Naive thymus-derived CD8-positive, alpha-beta T cell (primary cell): Measurements from ENCODE around the gene IL17RB. TPM values are rescaled to one million over a fixed set of nuclear protein-coding genes. Genes with fewer than 3 reads are reported as not detected.
A peak's percentile ranks its signal among the peaks of the same experiment; 100 is the strongest.

ENCODE experiments used
- ATAC-seq, 2 donors: fragments of 150-1000 bp; cut with Tn5 transposase in 1 of 2; sonication (Bioruptor Pico), chemical (Tn5 transposase) in 1 of 2; 1 replicate in 1 of 2; 2 replicates in 1 of 2; pipeline ENCODE4 v1.10.0; 2021; ENCODE audit warnings: mild to moderate bottlenecking in 2 of 2, moderate library complexity in 2 of 2
- POLR2A ChIA-PET: fragments of 350-600 bp; sonication (Branson Sonifier 250); formaldehyde crosslinking; loops from one replicate; lab custom pipeline; 2021; ENCODE audit warnings: antibody characterized with exemption; lab: Charles Lee
- DNase-seq, 10 donors: peaks; one replicate each; pipeline versions ENCODE4 v3.0.0 to v3.0.0-alpha.2; 2020 to 2022
- H3K27ac Mint-ChIP-seq, 10 donors: one replicate each; pipeline ENCODE4 v1.8.0; 2020 to 2022; ENCODE audit warnings: mild to moderate bottlenecking in 10 of 10, mixed read lengths in 10 of 10, moderate library complexity in 4 of 10, inconsistent platforms in 1 of 10
- H3K27me3 Mint-ChIP-seq, 5 donors: one replicate each; pipeline ENCODE4 v1.8.0; 2021 to 2022; ENCODE audit warnings: mixed read lengths in 5 of 5
- H3K36me3 Mint-ChIP-seq, 3 donors: one replicate each; pipeline ENCODE4 v1.8.0; 2020 to 2022; ENCODE audit warnings: mixed read lengths in 3 of 3, mild to moderate bottlenecking in 2 of 3, inconsistent platforms in 1 of 3
- H3K4me1 Mint-ChIP-seq, 4 donors: one replicate each; pipeline ENCODE4 v1.8.0; 2021 to 2022; ENCODE audit warnings: mixed read lengths in 4 of 4
- H3K4me3 Mint-ChIP-seq, 10 donors: one replicate each; pipeline ENCODE4 v1.8.0; 2020 to 2022; ENCODE audit warnings: mild to moderate bottlenecking in 10 of 10, mixed read lengths in 10 of 10, moderate library complexity in 6 of 10, inconsistent platforms in 1 of 10
- H3K9me3 Mint-ChIP-seq, 9 donors: one replicate each; pipeline ENCODE4 v1.8.0; 2020 to 2022; ENCODE audit warnings: mixed read lengths in 9 of 9, mild to moderate bottlenecking in 3 of 9, inconsistent platforms in 1 of 9, moderate library complexity in 1 of 9
- polyA plus RNA-seq, 3 donors: library from polyadenylated mRNA; unstranded; fragments of 300-500 nt; fragmentation: Illumina TruSeq; gene quantifications; one replicate each; pipeline ENCODE4 v1.2.3, GENCODE V29; 2021
- total RNA-seq, 8 experiments: library from RNA in 2 of 8; stranded (reverse) in 2 of 8; gene quantifications; one replicate each; pipeline ENCODE4 v1.2.3 and lab custom pipeline; 2021 to 2026

Gene IL17RB
- total and polyA plus RNA-seq, 5 experiments from 2014 or later = 0.30 to 0.50 (median 0.49) TPM; not detected in 2

- H3K9me3 Mint-ChIP-seq = no peaks in the 10 kb centered on the region
- no peak overlapping the region for H3K4me3 Mint-ChIP-seq
- H3K36me3 Mint-ChIP-seq = no peaks in the 10 kb centered on the region
- DNase-seq = no peak
- no peaks in the 10 kb centered on the region for H3K4me1 Mint-ChIP-seq
- peaks cover 3 to 20% (median 8%) of the 10 kb centered on the region in 5 donors for H3K27me3 Mint-ChIP-seq
- POLR2A ChIA-PET = no interaction called here
- no peak for ATAC-seq
- no peak overlapping the region for H3K27ac Mint-ChIP-seq
These were observed 39.9 kb upstream of the IL17RB start for GRCh38 chr3:53806182-53807116.

DNA sequence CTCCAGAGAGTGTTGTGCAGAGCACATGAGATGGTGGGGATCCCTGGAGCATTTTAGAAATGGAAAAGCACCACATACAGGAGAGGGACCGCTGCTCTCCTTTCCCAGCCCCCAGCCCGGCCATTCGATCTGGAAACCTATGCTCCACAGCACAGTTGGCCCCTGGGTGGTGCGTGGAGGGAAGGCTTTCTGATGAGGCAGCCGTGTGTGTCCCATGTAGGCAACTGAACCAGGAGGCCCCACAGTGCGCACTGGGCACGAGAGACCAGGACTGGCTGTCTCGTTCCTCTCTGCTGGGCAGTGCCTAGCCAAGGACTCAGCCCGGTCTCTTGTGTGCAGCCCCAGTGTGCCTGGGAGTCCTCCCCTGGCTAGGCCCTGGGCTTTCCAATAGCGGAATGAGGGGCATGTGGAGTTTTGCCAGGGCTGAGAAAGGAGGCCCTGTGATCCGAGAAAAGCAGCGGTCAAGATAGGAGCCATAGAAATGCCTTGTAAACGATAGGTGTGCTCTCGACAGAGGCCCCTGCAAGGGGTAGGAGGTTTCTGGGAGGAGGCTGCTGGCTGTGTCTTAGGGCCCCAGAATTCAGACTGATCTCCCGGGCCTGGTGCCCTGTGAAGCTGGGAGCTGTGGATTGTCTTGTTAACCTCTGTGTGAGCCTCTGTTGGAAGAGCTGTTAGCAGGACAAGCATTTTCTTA is 39.1 kb upstream of the IL17RB start:
- no peak overlapping the region for H3K4me3 Mint-ChIP-seq
- H3K36me3 Mint-ChIP-seq = no peaks in the 10 kb centered on the region
- peaks cover 3 to 20% (median 8%) of the 10 kb centered on the region in 5 donors for H3K27me3 Mint-ChIP-seq

GRCh38 chr3:53808496-53808895 is 37.9 kb upstream of the IL17RB start:
- H3K36me3 Mint-ChIP-seq = no peaks in the 10 kb centered on the region
- peaks cover 3 to 20% (median 8%) of the 10 kb centered on the region in 5 donors for H3K27me3 Mint-ChIP-seq
- H3K27ac Mint-ChIP-seq = no peak overlapping the region
- DNase-seq (no peak), ATAC-seq (no peak)
- no peak overlapping the region for H3K4me3 Mint-ChIP-seq
- H3K9me3 Mint-ChIP-seq = no peaks in the 10 kb centered on the region
- no peaks in the 10 kb centered on the region for H3K4me1 Mint-ChIP-seq
- POLR2A ChIA-PET = no interaction called here

More for the DNA sequence above, 39.1 kb upstream of the IL17RB start:
- Mint-ChIP-seq H3K9me3 (no peaks in the 10 kb centered on the region), H3K27ac (no peak overlapping the region), H3K4me1 (no peaks in the 10 kb centered on the region)
- POLR2A ChIA-PET = no interaction called here
- ATAC-seq (no peak), DNase-seq (no peak)

DNA sequence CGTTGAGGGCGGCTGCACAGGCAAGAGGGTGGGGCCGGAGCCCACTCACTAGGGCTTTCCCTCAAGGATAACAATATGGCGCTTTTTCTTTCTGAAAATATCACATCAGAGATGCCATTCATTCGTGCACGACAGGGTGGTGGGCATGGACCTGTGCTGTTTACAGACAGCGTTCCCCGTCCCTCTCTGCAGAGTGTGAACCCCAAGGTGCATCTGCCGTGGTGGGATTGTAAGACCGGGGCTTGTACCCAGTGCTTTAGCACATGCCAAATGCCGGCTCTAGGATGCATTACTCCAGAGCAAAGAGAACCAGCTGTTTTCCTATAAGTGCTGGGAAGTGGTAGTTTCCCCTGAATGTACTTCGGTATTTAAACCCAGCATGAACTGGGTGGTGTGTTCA is 37.1 kb upstream of the IL17RB start:
- Mint-ChIP-seq H3K4me1 (no peaks in the 10 kb centered on the region), H3K27ac (no peak overlapping the region), H3K9me3 (no peaks in the 10 kb centered on the region), H3K27me3 (peaks cover 3 to 20% (median 8%) of the 10 kb centered on the region in 5 donors), H3K4me3 (no peak overlapping the region), H3K36me3 (no peaks in the 10 kb centered on the region)
- DNase-seq = no peak
- POLR2A ChIA-PET = no interaction called here
- no peak for ATAC-seq

- POLR2A ChIA-PET = no interaction called here
- H3K27me3 Mint-ChIP-seq = peaks cover 3 to 20% (median 8%) of the 10 kb centered on the region in 5 donors
- no peaks in the 10 kb centered on the region for H3K9me3 Mint-ChIP-seq
- ATAC-seq (no peak), DNase-seq (no peak)
- H3K4me1 Mint-ChIP-seq = no peaks in the 10 kb centered on the region
- H3K36me3 Mint-ChIP-seq = no peaks in the 10 kb centered on the region
- no peak overlapping the region for H3K27ac Mint-ChIP-seq
- H3K4me3 Mint-ChIP-seq = no peak overlapping the region
These were observed 36.5 kb upstream of the IL17RB start for GRCh38 chr3:53809764-53810400.

DNA sequence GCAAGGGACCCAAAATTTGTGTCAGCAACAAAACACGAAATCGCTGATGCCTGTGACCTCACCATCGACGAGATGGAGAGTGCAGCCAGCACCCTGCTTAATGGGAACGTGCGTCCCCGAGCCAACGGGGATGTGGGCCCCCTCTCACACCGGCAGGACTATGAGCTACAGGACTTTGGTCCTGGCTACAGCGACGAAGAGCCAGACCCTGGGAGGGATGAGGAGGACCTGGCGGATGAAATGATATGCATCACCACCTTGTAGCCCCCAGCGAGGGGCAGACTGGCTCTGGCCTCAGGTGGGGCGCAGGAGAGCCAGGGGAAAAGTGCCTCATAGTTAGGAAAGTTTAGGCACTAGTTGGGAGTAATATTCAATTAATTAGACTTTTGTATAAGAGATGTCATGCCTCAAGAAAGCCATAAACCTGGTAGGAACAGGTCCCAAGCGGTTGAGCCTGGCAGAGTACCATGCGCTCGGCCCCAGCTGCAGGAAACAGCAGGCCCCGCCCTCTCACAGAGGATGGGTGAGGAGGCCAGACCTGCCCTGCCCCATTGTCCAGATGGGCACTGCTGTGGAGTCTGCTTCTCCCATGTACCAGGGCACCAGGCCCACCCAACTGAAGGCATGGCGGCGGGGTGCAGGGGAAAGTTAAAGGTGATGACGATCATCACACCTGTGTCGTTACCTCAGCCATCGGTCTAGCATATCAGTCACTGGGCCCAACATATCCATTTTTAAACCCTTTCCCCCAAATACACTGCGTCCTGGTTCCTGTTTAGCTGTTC is 35.0 kb upstream of the IL17RB start:
- POLR2A ChIA-PET = no interaction called here
- no peak for ATAC-seq
- Mint-ChIP-seq H3K36me3 (no peaks in the 10 kb centered on the region), H3K4me1 (no peaks in the 10 kb centered on the region), H3K27me3 (peaks cover 3 to 18% (median 8%) of the 10 kb centered on the region in 5 donors), H3K9me3 (no peaks in the 10 kb centered on the region), H3K27ac (no peak overlapping the region), H3K4me3 (no peak overlapping the region)
- DNase-seq = no peak

DNA sequence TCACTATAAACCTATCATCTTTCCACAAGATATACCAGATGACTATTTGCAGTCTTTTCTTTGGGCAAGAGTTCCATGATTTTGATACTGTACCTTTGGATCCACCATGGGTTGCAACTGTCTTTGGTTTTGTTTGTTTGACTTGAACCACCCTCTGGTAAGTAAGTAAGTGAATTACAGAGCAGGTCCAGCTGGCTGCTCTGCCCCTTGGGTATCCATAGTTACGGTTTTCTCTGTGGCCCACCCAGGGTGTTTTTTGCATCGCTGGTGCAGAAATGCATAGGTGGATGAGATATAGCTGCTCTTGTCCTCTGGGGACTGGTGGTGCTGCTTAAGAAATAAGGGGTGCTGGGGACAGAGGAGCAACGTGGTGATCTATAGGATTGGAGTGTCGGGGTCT is 33.9 kb upstream of the IL17RB start:
- Mint-ChIP-seq H3K9me3 (no peaks in the 10 kb centered on the region), H3K36me3 (no peaks in the 10 kb centered on the region), H3K27ac (peak overlapping the region in 1 of 10 donors; percentile 71), H3K4me3 (no peak overlapping the region), H3K27me3 (peaks cover 0 to 9% (median 8%) of the 10 kb centered on the region in 5 donors), H3K4me1 (no peaks in the 10 kb centered on the region)
- POLR2A ChIA-PET = no interaction called here
- ATAC-seq = no peak
- no peak for DNase-seq

- POLR2A ChIA-PET = no interaction called here
- no peaks in the 10 kb centered on the region for H3K36me3 Mint-ChIP-seq
- H3K9me3 Mint-ChIP-seq = no peaks in the 10 kb centered on the region
- no peak overlapping the region for H3K4me3 Mint-ChIP-seq
- ATAC-seq (no peak), DNase-seq (no peak)
- peaks cover 0 to 16% (median 8%) of the 10 kb centered on the region in 5 donors for H3K27me3 Mint-ChIP-seq
- H3K27ac Mint-ChIP-seq = no peak overlapping the region
- H3K4me1 Mint-ChIP-seq = no peaks in the 10 kb centered on the region
These were observed 33.1 kb upstream of the IL17RB start for GRCh38 chr3:53813229-53813628.

- H3K9me3 Mint-ChIP-seq = no peaks in the 10 kb centered on the region
- H3K27me3 Mint-ChIP-seq = peaks cover 0 to 10% (median 2%) of the 10 kb centered on the region in 5 donors
- H3K4me1 Mint-ChIP-seq = no peaks in the 10 kb centered on the region
- ATAC-seq = no peak
- H3K36me3 Mint-ChIP-seq = no peaks in the 10 kb centered on the region
- POLR2A ChIA-PET = no interaction called here
- no peak overlapping the region for H3K4me3 Mint-ChIP-seq
- no peak for DNase-seq
- no peak overlapping the region for H3K27ac Mint-ChIP-seq
These were observed 32.5 kb upstream of the IL17RB start for GRCh38 chr3:53813876-53814275.

DNA sequence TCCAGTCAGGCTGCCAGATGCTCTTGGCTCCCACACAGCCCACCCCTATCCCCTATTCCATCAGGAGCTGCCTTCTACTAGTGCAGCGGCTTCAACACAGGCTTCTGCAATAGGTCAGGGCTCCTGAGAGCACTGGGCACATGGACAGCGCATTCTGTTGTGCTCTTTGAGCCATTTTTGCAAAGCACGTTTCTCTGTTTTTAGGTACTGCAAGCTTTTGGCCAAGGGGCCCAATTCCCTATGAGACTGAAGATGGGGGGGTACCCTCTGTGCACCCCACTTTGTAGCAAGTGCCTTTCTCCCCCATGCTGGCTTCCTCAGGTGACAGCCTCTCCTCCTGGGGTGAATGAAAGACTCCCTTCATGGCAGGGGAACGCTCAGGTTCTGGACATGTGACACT is 31.3 kb upstream of the IL17RB start:
- POLR2A ChIA-PET = no interaction called here
- no peak overlapping the region for H3K4me3 Mint-ChIP-seq
- H3K9me3 Mint-ChIP-seq = no peaks in the 10 kb centered on the region
- no peaks in the 10 kb centered on the region for H3K36me3 Mint-ChIP-seq
- DNase-seq (no peak), ATAC-seq (no peak)
- peaks cover 0 to 10% (median 0%) of the 10 kb centered on the region in 5 donors for H3K27me3 Mint-ChIP-seq
- H3K27ac Mint-ChIP-seq = peak overlapping the region in 1 of 10 donors; percentile 9
- H3K4me1 Mint-ChIP-seq = no peaks in the 10 kb centered on the region

DNA sequence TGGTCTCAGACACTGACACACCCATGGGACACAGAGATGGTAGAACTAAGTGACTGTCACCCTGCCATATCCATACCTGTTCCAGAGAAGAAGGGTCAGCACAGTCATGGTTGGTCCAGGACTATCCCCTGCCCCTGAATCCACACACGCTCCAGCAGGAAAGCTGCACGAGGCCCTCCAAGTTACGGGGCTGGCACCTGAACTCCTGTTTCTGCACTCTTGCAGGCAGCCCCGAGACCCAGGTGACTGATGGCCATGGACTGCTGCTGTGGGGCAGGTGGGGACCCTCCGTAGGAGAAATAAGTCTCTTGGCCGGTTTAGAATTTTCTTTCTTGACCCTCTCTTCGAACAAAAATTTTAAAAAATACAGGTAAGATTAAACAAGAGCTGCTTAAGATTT is 30.7 kb upstream of the IL17RB start:
- peaks cover 0 to 10% (median 0%) of the 10 kb centered on the region in 5 donors for H3K27me3 Mint-ChIP-seq
- no peaks in the 10 kb centered on the region for H3K36me3 Mint-ChIP-seq
- no peaks in the 10 kb centered on the region for H3K9me3 Mint-ChIP-seq
- no peaks in the 10 kb centered on the region for H3K4me1 Mint-ChIP-seq
- H3K4me3 Mint-ChIP-seq = no peak overlapping the region
- H3K27ac Mint-ChIP-seq = peak overlapping the region in 1 of 10 donors; percentile 9
- ATAC-seq = no peak
- POLR2A ChIA-PET = no interaction called here
- no peak for DNase-seq

DNA sequence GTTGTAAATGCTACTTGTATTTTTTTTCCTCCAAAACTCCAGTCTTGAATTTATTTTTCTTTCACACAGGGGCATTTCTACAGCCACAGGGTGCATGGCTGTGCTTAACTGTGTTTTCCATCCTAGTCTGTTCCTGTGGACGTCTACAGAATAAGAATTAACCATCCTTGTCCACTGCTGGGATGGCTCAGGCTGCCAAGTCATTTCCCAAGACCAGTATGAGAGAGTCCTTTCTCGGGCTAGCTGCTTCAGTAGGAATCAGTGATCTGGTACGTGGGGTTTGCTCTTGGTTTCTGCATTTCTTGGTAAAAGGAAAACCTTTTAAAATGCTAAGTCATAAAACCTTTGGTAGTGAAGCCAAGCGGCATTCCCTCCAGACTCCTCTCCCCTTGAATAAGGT is 29.9 kb upstream of the IL17RB start:
- Mint-ChIP-seq H3K4me1 (no peaks in the 10 kb centered on the region), H3K36me3 (no peaks in the 10 kb centered on the region), H3K27me3 (peaks cover 0 to 10% (median 0%) of the 10 kb centered on the region in 5 donors), H3K9me3 (no peaks in the 10 kb centered on the region), H3K4me3 (no peak overlapping the region), H3K27ac (no peak overlapping the region)
- POLR2A ChIA-PET = interaction anchor here (0.7 kb wide), 1 partner anchor 116 kb away, joined by 4 read pairs; no protein-coding TSS in a partner anchor
- DNase-seq (no peak), ATAC-seq (no peak)
